Endodermal cell (in vitro differentiated cells): ENCODE measurements around the gene LIMS1. TPM values are rescaled to one million over a fixed set of nuclear protein-coding genes. Genes with fewer than 3 reads are reported as not detected.

Experiments
- DNase-seq: peaks from one replicate; pipeline ENCODE4 v3.0.0-alpha.2; 2017
- H3K27ac ChIP-seq: 2 replicates; pipeline ENCODE4 v1.5.1; 2013; ENCODE audit warnings: mild to moderate bottlenecking, low read depth, low read length, moderate library complexity
- H3K27me3 ChIP-seq: 2 replicates; pipeline ENCODE4 v1.6.1; 2013; ENCODE audit warnings: mild to moderate bottlenecking, low read length, moderate library complexity; ENCODE audit not compliant: insufficient read depth, control insufficient read depth, poor library complexity, severe bottlenecking
- H3K36me3 ChIP-seq: 2 replicates; pipeline ENCODE4 v1.7.0; 2013; ENCODE audit warnings: mild to moderate bottlenecking, low read length, moderate library complexity; ENCODE audit not compliant: control insufficient read depth, insufficient read depth
- H3K4me1 ChIP-seq: one replicate; pipeline ENCODE4 v1.7.0; 2013; ENCODE audit warnings: low read length; ENCODE audit not compliant: control insufficient read depth, insufficient read depth
- H3K4me3 ChIP-seq: 2 replicates; pipeline ENCODE4 v1.5.1; 2013; ENCODE audit warnings: mild to moderate bottlenecking, low read length, moderate library complexity
- H3K9ac ChIP-seq: 2 replicates; pipeline ENCODE4 v1.6.1; 2013; ENCODE audit warnings: mild to moderate bottlenecking, low read length, moderate library complexity; ENCODE audit not compliant: poor library complexity, severe bottlenecking; ENCODE audit errors: extremely low read depth
- H3K9me3 ChIP-seq: 2 replicates; pipeline ENCODE4 v1.6.1; 2013; ENCODE audit warnings: mild to moderate bottlenecking, low read length, moderate library complexity; ENCODE audit not compliant: control insufficient read depth
- H3K27ac Mint-ChIP-seq: 2 replicates; pipeline ENCODE4 v1.8.0; 2020; ENCODE audit warnings: mixed read lengths
- H3K27me3 Mint-ChIP-seq: 2 replicates; pipeline ENCODE4 v1.8.0; 2021; ENCODE audit warnings: mild to moderate bottlenecking, mixed read lengths; ENCODE audit not compliant: insufficient read depth
- H3K36me3 Mint-ChIP-seq: 2 replicates; pipeline ENCODE4 v1.8.0; 2020; ENCODE audit warnings: low read depth, mixed read lengths
- H3K4me1 Mint-ChIP-seq: 2 replicates; pipeline ENCODE4 v1.8.0; 2020; ENCODE audit warnings: mixed read lengths
- H3K4me3 Mint-ChIP-seq: 2 replicates; pipeline ENCODE4 v1.8.0; 2020; ENCODE audit warnings: mild to moderate bottlenecking, moderate library complexity, mixed read lengths
- H3K9me3 Mint-ChIP-seq: 2 replicates; pipeline ENCODE4 v1.8.0; 2020; ENCODE audit warnings: mild to moderate bottlenecking, mixed read lengths
- CTCF ChIP-seq: fragments of 200-600 bp; sonication (generic); conservative IDR thresholded peaks from 2 replicates; pipeline ENCODE4 v1.5.0; 2021; ENCODE audit warnings: antibody characterized with exemption, mild to moderate bottlenecking
- WGBS, 2 experiments: methylation state at CpG; one replicate each; pipeline versions ENCODE4 v1.1.5 to v1.1.7; 2013; ENCODE audit warnings: missing lambda C conversion rate in 2 of 2, mixed read lengths in 1 of 2; ENCODE audit not compliant: insufficient coverage in 1 of 2, insufficient read length in 1 of 2; 5-methylcytosine and 5-hydroxymethylcytosine counted together
- total RNA-seq, 2 donors: library from RNA; stranded (reverse); fragmentation: NEBNext Ultra II Directional in 1 of 2; extraction: Animal tissue kit (Norgen Biotek cat#: 25700) in 1 of 2; gene quantifications; 2 replicates in 1 of 2; 3 replicates in 1 of 2; pipeline ENCODE4 v1.2.1, GENCODE V29; 2021

LIMS1 gene
- total RNA-seq, 2 donors from 2014 or later: 45.9 to 46.6 TPM

- Mint-ChIP-seq H3K9me3 (peaks cover 3% of the 10 kb centered on the region), H3K36me3 (peaks cover 9% of the 10 kb centered on the region), H3K4me3 (no peak overlapping the region), H3K4me1 (peaks cover 26% of the 10 kb centered on the region), H3K27ac (peak overlapping the region; percentile 67), H3K27me3 (no peaks in the 10 kb centered on the region)
- H3K36me3 ChIP-seq: no peaks in the 10 kb centered on the region
- peak; percentile 60 for DNase-seq
- no peak overlapping the region for H3K4me3 ChIP-seq
- no peak overlapping the region for H3K9ac ChIP-seq
- no peaks in the 10 kb centered on the region for H3K27me3 ChIP-seq
- H3K9me3 ChIP-seq: no peaks in the 10 kb centered on the region
- H3K4me1 ChIP-seq: peaks cover 5% of the 10 kb centered on the region
- TF ChIP-seq CTCF: no peak
- 50 to 76% methylated on average over 3 to 6 of the region's 6 CpGs for WGBS, 2 experiments
- peak overlapping the region; percentile 47 for H3K27ac ChIP-seq
Observed at GRCh38 chr2:108560241-108560811, 26.1 kb downstream of the LIMS1 start.

GRCh38 chr2:108560895-108561530 is 26.7 kb downstream of the LIMS1 start:
- TF ChIP-seq CTCF: no peak
- no peak for DNase-seq
- Histone ChIP-seq H3K27ac (no peak overlapping the region), H3K9me3 (no peaks in the 10 kb centered on the region), H3K36me3 (no peaks in the 10 kb centered on the region), H3K4me1 (peaks cover 5% of the 10 kb centered on the region), H3K27me3 (no peaks in the 10 kb centered on the region), H3K4me3 (no peak overlapping the region), H3K9ac (no peak overlapping the region)
- WGBS, 2 experiments: 97% methylated on average over 1 of the region's 1 CpG; no CpG with 5 or more reads in 1 of the 2 experiments
- H3K4me3 Mint-ChIP-seq: no peak overlapping the region
- peaks cover 26% of the 10 kb centered on the region for H3K4me1 Mint-ChIP-seq
- H3K27ac Mint-ChIP-seq: no peak overlapping the region
- peaks cover 9% of the 10 kb centered on the region for H3K36me3 Mint-ChIP-seq
- peaks cover 3% of the 10 kb centered on the region for H3K9me3 Mint-ChIP-seq
- no peaks in the 10 kb centered on the region for H3K27me3 Mint-ChIP-seq

GRCh38 chr2:108562274-108562673 is 28.0 kb downstream of the LIMS1 start:
- Mint-ChIP-seq H3K4me1 (peaks cover 26% of the 10 kb centered on the region), H3K27me3 (no peaks in the 10 kb centered on the region), H3K36me3 (peaks cover 9% of the 10 kb centered on the region), H3K27ac (no peak overlapping the region), H3K4me3 (no peak overlapping the region), H3K9me3 (peaks cover 3% of the 10 kb centered on the region)
- no peak overlapping the region for H3K9ac ChIP-seq
- no peaks in the 10 kb centered on the region for H3K36me3 ChIP-seq
- H3K4me1 ChIP-seq: peaks cover 5% of the 10 kb centered on the region
- DNase-seq: no peak
- WGBS, 2 experiments: 94 to 100% methylated on average over 1 to 2 of the region's 2 CpGs
- no peaks in the 10 kb centered on the region for H3K9me3 ChIP-seq
- TF ChIP-seq CTCF: no peak
- no peaks in the 10 kb centered on the region for H3K27me3 ChIP-seq
- no peak overlapping the region for H3K27ac ChIP-seq
- no peak overlapping the region for H3K4me3 ChIP-seq
